Non-pigmented ciliary epithelial cell (primary cell): Measurements from ENCODE around the gene POLD1.
"Not testable (repeated sequence)": the region's sequence is repeated elsewhere in the genome, so short reads cannot be mapped to it uniquely, and the experiment has no call there.

Experiments used
- DNase-seq: peaks from one replicate; pipeline ENCODE4 v3.0.0-alpha.2; 2010; ENCODE audit warnings: low read depth

The POLD1 gene

DNA sequence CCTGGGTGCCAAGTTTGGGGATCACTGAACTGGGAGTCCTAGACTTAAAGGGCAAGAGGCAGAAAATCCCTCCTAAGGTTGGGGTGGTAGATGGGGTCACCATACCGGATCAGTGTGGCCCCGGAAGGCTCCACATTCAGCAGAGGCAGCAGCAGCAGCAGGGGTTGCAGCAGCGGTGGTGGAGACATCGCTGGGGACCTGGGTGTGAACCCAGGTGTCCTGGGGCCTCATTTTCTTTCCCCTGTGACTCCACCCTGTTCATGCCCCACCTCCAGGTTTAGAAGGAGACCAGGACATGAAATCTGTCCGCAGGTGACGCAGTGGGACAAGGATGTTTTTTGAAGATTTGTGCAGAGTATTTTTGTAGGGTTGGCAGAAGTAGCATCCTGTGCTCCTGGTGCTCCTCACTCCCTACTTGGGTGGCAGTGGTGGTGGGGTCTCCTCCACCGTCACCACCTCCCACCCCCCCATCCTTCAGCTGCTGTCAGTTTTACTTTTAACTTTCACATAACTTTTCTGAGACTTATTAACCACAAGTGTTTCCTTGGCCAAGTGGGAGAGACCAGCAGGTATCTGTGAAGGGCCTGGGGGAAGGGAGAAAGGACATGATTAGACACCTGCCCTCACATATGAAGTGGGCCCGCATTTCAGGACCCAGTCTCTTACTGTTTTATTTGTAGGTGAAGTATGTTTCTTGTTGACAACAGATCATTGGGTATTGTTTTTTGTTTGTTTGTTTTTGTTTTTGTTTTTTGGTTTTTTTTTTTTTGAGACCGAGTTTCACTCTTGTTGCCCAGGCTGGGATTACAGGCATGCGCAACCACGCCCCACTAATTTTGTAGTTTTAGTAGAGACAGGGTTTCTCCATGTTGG lies 18.5 kb upstream of the POLD1 start, which contains the start of gene NAPSA:
Gene NAPSA (minus strand): TSS at position 206 of the 873 bp plus-strand sequence. CDS start 18 bp downstream, at position 188.
- no peak for DNase-seq

DNA sequence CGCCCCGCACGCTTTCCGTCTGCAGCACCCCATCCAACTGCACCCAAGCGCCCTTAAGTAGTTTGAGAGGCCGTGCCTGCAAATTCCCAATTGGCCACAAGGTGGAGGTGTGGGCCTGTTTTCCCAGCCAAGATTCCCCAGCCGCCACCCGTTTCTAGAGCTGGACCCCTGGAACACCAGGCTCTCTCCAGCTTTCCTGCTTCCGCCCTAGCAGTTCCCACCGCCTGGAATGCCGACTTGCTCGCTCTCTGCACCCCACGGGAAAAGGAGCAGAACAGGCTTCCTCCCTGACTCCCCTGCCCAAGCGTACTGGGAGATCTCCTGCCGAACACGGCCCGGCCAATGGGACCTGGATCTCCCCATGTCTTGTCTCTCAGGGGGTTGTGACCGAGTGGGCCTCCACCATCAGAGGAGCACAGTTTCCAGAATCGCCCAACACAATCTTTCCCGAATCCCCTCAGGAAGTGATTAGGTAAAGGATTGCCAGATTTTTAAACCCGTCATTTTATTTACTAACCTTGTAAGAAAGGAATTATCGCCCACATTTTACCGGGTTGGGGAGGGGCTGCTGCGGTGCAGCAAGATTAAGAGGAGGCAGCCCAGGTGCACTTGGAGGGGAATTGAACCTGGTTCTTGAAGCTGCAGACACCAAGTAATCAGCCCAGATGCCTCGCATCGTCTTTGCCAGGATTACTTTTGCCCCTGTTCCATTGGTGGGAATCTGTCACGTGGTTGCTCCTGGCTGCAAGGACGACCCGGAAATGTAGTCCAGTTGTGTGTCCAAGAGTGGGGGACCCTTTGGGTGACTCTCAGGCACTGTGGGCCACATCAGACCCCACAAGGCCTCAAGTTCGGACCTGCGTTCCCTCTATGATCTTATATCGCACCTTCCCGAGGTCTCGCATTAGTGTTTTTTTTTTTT lies 15.2 kb upstream of the POLD1 start:
- no peak for DNase-seq

DNA sequence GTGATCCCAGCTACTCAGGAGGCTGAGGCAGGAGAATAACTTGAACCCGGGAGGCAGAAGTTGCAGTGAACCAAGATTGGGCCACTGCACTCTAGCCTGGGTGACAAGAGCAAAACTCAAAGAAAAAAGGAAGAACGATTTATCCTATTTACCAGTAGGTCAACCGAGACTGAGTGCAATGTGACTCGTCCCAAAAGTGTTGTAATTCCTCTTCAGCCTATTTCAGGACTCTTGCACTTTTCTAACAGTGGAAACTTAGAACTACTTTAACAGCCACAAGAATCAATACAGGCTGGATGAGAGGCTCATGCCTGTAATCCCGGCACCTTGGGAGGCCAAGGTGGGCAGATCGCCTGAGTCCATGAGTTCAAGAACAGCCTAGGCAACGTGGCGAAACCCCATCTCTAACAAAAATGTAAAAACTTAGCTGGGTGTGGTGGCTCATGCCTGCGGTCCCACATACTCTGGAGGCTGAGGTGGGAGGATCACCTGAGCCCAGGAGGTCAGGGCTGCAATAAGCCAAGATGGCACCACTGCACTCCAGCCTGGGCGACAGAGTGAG lies 12.2 kb upstream of the POLD1 start:
- no peak for DNase-seq

DNA sequence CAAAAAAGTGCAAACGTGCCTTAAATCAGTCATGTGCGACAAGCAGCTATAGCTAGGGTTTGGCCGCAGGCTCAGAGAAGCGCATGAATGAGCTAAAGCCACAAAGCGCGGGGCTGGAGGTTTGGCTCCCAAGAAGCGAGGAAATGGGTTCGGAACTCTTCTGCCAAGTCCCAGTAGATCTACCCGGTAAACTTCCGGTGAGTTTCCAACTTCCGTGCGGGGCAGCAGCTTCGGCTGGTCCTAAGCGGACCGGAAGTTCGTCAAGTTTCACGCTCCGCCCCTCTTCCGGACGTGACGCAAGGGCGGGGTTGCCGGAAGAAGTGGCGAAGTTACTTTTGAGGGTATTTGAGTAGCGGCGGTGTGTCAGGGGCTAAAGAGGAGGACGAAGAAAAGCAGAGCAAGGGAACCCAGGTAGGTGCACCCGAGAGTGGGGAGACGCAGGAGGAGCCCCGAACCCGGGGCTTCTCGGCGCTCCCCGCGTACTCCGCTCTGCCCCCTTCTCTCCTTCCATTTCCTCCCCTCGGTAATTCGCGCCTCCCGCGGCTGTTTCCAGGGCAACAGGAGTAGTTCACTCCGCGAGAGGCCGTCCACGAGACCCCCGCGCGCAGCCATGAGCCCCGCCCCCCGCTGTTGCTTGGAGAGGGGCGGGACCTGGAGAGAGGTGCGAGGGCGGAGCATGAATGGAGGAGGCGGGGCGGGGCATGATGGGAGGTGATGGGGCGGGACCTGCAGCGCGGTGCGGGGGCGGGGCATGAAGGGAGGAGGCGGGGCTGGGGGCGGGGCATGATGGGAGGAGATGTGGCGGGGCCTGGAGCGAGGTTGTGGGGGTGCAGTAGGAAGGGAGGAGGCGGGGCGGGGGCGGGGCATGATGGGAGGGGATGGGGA lies 7.7 kb upstream of the POLD1 start, which contains the start of gene NR1H2:
Gene NR1H2 (plus strand): TSS at position 292 of the 885 bp plus-strand sequence. CDS start 1,149 bp downstream, outside the sequence.
- DNase-seq, result peak; percentile 95

DNA sequence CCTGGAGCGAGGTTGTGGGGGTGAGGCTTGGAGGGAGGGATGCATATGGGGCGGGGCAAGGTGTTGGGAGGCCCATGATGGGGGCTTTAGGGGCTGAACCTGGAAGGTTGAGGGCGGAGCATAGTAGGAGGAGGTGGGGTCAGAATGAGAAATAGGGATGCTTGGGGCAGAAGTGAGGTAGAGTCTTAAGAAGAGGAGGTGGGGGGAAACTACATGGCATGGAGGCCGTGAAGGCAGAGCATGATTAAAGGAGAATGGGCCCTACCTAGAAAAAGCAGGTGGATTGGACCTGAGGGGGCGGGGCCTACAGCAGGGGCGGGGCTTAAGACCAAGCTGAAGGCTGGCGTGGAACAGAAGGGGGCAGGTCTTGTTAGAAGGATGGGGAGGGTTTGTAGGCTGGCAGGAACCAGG lies 7.1 kb upstream of the POLD1 start:
- DNase-seq, result no peak

DNA sequence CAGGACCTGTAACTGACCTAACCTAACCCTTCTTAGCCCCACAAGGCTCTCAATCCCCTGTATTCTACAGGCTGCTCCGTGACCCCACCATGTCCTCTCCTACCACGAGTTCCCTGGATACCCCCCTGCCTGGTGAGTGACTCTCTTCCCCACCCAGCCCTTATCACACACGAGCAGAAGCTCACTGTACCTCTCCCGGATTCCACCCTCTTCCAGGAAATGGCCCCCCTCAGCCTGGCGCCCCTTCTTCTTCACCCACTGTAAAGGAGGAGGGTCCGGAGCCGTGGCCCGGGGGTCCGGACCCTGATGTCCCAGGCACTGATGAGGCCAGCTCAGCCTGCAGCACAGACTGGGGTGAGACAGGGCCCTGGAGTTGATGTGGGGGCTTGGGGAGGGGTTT lies 6.6 kb upstream of the POLD1 start:
- no peak for DNase-seq

DNA sequence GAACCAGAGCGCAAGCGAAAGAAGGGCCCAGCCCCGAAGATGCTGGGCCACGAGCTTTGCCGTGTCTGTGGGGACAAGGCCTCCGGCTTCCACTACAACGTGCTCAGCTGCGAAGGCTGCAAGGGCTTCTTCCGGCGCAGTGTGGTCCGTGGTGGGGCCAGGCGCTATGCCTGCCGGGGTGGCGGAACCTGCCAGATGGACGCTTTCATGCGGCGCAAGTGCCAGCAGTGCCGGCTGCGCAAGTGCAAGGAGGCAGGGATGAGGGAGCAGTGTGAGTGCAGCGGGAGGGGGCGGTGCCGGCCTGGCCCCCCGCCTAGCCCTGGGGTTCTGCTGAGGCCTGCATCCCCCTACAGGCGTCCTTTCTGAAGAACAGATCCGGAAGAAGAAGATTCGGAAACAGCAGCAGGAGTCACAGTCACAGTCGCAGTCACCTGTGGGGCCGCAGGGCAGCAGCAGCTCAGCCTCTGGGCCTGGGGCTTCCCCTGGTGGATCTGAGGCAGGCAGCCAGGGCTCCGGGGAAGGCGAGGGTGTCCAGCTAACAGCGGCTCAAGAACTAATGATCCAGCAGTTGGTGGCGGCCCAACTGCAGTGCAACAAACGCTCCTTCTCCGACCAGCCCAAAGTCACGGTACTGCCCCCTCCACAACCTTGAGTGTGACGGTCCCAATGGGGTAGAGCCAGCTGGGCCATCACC lies 5.8 kb upstream of the POLD1 start:
- DNase-seq, result no peak

DNA sequence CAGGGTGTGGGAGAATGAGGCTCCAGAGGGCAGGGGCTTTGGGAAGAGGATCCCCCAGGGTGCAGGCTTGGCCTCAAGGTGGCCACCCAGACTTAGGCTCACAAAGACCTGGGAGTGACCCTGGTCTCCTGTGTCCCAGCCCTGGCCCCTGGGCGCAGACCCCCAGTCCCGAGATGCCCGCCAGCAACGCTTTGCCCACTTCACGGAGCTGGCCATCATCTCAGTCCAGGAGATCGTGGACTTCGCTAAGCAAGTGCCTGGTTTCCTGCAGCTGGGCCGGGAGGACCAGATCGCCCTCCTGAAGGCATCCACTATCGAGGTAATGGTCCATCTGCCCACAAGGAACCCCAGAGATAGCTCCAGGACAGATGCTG lies 5.3 kb upstream of the POLD1 start:
- no peak for DNase-seq

DNA sequence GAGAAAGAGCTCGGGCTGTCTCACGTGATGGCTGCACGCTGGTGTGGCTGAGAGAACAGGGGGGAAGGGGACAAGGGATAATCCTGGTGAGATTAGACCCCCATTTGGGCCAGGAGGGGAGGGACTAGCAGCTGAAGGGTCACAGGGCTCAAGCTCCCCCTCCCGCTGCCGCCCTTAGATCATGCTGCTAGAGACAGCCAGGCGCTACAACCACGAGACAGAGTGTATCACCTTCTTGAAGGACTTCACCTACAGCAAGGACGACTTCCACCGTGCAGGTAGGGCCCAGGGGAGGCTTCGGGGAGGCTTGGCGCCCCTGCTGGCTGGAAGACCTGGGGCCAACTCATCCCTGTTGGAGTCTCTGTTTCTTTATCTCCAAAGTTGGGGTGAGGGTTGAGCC lies 4.5 kb upstream of the POLD1 start:
- no peak for DNase-seq

DNA sequence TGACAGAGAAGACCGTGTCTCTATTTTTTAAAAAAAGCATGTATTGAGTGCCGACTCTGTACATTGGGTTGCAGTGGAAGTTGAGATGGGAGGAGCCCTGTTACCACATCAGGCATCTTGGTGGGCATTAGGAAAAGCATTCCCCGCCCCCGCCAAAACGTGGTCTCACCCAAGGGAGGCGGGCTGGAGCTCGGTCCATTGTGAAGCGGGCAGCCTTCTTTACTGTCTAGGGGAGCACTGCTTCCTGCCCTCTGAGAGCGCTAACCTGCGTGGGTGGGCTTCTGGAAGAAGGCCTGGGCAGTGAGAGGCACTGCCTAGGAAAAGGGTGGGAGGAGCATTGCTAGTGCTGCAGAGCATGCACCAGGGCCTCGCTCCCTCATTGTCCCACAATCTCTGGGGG lies 4.0 kb upstream of the POLD1 start:
- no peak for DNase-seq

DNA sequence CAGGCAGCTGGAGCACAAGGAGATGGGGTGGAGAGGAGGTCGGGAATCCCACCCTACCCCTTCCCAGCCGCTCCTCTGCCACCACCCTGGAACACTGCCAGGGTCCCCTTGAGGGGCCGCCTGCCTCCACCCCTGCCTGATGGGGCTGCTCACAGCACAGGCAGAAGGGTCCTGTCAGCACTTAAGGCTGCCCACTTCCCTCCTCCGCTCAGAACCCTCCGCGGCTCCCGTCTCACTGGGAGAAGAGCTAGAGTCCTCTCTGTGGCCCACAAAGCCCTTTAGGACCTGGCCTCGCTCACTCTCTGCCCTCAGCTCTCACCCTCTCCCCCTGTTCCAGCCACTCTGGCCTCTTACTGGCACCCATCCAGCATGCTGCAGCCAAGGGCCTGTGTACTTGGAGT lies 3.4 kb upstream of the POLD1 start:
- DNase-seq, result no peak

DNA sequence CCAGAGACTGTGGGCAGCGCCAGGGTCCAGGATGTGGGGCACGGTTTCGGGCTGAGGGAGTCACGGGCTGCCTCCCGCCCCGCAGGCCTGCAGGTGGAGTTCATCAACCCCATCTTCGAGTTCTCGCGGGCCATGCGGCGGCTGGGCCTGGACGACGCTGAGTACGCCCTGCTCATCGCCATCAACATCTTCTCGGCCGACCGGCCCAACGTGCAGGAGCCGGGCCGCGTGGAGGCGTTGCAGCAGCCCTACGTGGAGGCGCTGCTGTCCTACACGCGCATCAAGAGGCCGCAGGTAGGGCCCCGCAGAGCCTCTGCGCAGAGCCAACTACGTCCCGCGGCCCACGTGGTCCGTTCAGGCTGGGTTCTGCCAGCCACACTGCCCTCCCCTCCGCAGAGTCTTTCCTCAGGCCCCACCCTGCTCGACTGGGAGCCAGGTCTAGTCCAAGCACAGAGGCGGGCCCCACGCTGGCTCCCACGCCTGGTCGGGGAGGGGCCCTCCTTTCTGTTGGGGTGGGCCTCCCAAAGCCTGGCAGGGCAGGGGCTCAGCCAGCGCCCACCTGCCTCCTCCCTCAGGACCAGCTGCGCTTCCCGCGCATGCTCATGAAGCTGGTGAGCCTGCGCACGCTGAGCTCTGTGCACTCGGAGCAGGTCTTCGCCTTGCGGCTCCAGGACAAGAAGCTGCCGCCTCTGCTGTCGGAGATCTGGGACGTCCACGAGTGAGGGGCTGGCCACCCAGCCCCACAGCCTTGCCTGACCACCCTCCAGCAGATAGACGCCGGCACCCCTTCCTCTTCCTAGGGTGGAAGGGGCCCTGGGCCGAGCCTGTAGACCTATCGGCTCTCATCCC lies 2.0 kb upstream of the POLD1 start:
- DNase-seq, result no peak

DNA sequence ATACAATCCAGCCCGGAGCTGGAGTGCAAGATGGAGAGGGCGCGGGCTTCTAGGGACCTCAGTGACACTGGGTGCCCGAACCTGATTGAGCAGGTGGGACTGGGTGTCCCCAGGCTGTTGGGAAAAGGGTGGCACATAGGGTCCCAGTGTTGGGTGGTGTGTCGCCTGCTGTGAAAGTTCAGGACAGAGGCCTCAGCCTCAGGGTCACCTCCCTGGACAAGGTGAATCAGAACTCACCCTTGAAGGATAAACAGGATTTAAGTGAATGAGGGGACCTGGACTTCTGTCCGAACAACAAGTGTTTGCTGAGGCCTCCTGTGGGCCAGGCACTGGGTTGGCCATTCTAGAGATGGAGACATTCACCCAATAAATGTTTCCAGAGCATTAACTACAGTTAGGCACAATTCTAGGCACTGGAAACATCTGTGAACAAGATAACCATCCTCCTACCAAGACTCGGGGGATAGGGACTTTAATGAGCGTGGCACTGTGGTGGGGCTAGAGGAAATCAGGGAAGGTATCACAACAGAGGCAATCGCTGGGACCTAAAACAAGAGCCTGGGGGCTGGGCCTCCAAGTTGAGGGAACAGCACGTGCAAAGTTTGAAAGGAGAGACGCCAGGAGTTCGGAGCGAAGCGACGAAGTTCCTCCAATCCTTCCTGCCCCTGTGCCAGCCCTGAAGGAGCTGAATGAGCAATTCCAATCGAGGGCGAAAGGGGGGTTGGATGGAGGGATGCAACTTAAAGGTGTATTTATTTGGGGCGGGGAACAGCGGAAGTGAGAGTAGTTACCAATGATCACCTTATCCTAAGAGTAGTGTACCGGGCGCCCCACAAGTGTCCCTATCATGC lies 921 bp upstream of the POLD1 start:
- no peak for DNase-seq

DNA sequence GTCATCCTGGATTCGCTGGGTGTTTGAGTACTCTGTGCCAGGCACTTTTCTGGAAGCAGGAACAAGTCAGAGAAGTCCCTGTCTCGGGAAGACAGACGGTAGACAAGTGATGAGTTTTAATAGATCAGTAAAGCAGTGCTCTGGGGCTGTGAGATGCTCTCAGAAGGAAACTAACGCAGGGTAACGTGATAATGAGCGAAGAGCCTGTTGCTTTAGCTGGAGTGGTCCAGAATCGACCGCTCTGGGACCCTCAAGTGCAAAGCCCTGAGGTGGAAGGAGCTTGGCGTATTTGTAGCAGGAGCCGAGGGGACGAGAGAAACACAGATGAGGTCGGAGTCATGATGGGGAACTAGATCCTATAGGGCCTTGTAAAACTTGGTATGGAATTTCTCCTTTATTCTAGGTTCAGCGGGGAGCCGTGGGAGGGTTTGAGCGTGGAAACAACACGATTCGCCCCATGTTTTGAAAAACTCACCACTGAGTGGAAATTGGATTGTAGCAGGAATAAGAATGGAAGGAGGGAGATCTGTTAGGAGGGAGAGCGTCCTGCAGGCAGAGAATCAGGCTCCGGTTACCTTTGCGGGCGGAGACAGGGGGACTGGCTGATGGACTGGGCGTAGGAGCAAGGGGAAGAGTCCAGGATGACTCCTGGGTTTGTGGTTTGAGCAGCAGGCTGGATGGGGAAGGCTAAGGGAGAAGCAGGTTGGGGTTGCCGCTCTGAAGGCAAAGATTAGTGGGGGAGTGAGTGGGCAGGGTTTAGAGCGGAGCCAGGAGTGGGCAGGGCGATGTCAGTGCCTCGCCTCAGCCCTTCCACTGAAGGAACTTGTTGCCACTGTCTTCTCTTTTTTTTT lies 763 bp downstream of the POLD1 start:
- DNase-seq, result no peak

DNA sequence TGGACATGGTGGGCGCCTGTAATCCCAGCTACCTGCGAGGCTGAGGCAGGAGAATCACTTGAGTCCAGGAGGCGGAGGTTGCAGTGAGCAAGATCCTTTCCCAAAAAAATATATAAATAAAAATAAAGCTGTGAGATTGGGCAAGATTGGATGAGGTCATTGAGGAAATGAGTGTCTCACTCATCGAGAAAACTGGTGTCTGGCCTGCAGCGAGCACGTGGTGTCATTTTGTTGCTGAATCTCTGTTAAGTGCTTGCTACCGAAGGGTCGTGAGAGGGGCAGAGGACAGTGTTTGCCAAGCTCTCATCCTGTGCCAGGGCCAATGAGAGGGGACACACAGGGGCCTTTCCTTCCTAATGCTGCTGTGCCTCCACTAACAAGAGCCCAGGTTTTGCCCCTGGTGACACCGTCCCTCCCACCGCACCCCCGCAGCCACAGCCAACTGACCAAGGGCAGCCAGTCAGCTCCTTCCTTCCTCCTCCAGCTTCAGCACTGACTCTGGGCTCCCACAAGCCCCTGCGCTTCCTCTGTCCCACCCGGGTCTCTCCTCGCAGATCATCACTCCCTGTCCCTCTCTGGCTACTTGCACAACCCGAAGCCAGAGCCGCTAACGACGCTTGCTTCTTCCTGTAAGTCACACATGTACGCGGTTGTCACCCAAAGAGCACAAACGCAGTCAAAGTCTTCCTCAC lies 3.2 kb downstream of the POLD1 start:
- DNase-seq, result no peak

DNA sequence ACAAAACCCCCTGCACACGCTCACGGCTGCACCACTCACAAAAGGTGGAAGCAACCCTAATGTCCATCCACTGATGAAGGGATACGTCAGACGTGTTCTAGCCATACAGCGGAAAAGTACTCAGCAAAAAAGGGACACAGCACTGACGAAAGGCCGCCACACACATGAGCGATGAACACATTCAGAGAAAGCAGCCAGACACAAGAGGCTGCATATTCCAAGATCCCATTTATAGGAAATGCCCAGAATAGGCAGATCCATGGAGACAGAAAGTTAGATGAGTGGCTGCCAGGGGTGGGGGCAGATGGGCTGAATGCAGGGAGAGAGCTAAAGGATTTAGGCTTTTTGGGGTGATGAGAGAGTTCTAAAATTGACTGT lies 3.7 kb downstream of the POLD1 start:
- no peak for DNase-seq

DNA sequence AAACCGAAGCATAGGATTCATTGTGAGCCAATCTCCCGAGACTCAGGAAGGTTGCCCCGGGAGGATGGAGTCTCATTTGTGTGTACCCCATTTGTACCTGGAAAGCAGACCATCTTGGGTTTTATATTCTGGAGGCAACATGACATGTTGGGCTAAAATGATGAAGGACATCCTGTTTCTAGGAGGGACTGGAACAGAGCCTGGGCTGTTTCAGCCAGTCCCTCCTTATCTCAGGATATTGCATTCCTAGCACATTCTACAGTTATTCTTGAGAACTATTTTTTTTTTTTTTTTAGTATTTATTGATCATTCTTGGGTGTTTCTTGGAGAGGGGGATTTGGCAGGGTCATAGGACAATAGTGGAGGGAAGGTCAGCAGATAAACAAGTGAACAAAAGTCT lies 6.1 kb downstream of the POLD1 start:
- not testable (repeated sequence) for DNase-seq
